Measurements from ENCODE around the gene ZNF12.

GRCh38 chr7:6642239-6642839 lies 64.4 kb downstream of the ZNF12 start:
- TF ChIP-seq POLR2AphosphoS5 (IDR thresholded peaks at IDR 0.05; ENCODE audit: low read depth, low read length): no peak
- no peak for TF ChIP-seq POLR2A (IDR thresholded peaks at IDR 0.05; ENCODE audit: low read depth, low read length)
- TF ChIP-seq TAF1 (IDR thresholded peaks at IDR 0.05; ENCODE audit: low read depth, low read length): no peak
- TF ChIP-seq POU2F2 (IDR thresholded peaks at IDR 0.05; ENCODE audit: low read depth, low read length): no peak
- no peak for TF ChIP-seq SPI1 (IDR thresholded peaks at IDR 0.05; ENCODE audit: low read depth, low read length)
- TF ChIP-seq PAX5 (IDR thresholded peaks at IDR 0.05; ENCODE audit: insufficient read depth, low read length, severe bottlenecking): no peak
